Measurements from ENCODE around the gene ANKRD23. TPM values are rescaled to one million over a fixed set of nuclear protein-coding genes. Genes with fewer than 3 reads are reported as not detected.
"Not testable (repeated sequence)": the region's sequence is repeated elsewhere in the genome, so short reads cannot be mapped to it uniquely, and the experiment has no call there.

ANKRD23 gene
- total RNA-seq, 4 donors from 2014 or later: 3.0 to 8.2 (median 3.2) TPM

- peaks cover 6 to 7% of the 10 kb centered on the region in 2 donors for H3K36me3 ChIP-seq
- H3K4me3 ChIP-seq (replicated peaks in 1 of 3): no peak overlapping the region
- no peak overlapping the region for H3K27ac ChIP-seq
- no peaks in the 10 kb centered on the region for H3K4me1 ChIP-seq
- H3K9me3 ChIP-seq: no peaks in the 10 kb centered on the region
- TF ChIP-seq POLR2A (IDR thresholded peaks at IDR 0.05) (no peak), CTCF (IDR thresholded peaks at IDR 0.05) (no peak)
- no peak for DNase-seq
- intact Hi-C loops (cut with DNase I): loop anchor here (10.0 kb wide), 2 partner anchors 172 to 282 kb away; partner anchors contain the start of gene KANSL3
- no peaks in the 10 kb centered on the region for H3K27me3 ChIP-seq
- 87 to 88% methylated on average over 10 of the region's 10 CpGs for WGBS, 2 donors
These were observed 36.7 kb downstream of the ANKRD23 start for GRCh38 chr2:96807127-96807471.

GRCh38 chr2:96806468-96807126 is 37.2 kb downstream of the ANKRD23 start:
- no peak for TF ChIP-seq CTCF (IDR thresholded peaks at IDR 0.05)
- TF ChIP-seq POLR2A (IDR thresholded peaks at IDR 0.05): no peak
- intact Hi-C loops (cut with DNase I): loop anchor here (10.0 kb wide), 2 partner anchors 172 to 282 kb away; partner anchors contain the start of gene KANSL3
- Histone ChIP-seq H3K4me1 (no peaks in the 10 kb centered on the region), H3K4me3 (replicated peaks in 1 of 3) (no peak overlapping the region), H3K36me3 (peaks cover 6 to 7% of the 10 kb centered on the region in 2 donors), H3K27ac (no peak overlapping the region), H3K9me3 (no peaks in the 10 kb centered on the region), H3K27me3 (no peaks in the 10 kb centered on the region)
- WGBS, 2 donors: 84 to 85% methylated on average over 23 of the region's 23 CpGs
- DNase-seq: no peak

- H3K27me3 ChIP-seq; H3K36me3 ChIP-seq; H3K4me1 ChIP-seq; H3K4me3 ChIP-seq (replicated peaks in 1 of 3); H3K27ac ChIP-seq; DNase-seq; H3K9me3 ChIP-seq: not testable (repeated sequence)
- 91 to 95% methylated on average over 6 to 8 of the region's 20 CpGs for WGBS, 2 donors
- intact Hi-C loops (cut with DNase I): loop anchor here (10.0 kb wide), 2 partner anchors 171 to 281 kb away; partner anchors contain the start of gene KANSL3
These were observed 37.9 kb downstream of the ANKRD23 start for GRCh38 chr2:96805946-96806345.

- Histone ChIP-seq H3K4me3 (replicated peaks in 1 of 3) (no peak overlapping the region), H3K27me3 (no peaks in the 10 kb centered on the region), H3K4me1 (peaks cover 3 to 4% of the 10 kb centered on the region in 2 donors), H3K9me3 (no peaks in the 10 kb centered on the region), H3K27ac (no peak overlapping the region), H3K36me3 (peaks cover 4 to 6% of the 10 kb centered on the region in 2 donors)
- TF ChIP-seq POLR2A (IDR thresholded peaks at IDR 0.05) (no peak), CTCF (IDR thresholded peaks at IDR 0.05) (no peak)
- intact Hi-C loops (cut with DNase I): loop anchor here (10.0 kb wide), 2 partner anchors 170 to 280 kb away; partner anchors contain the start of gene KANSL3
- no peak for DNase-seq
These were observed 38.8 kb downstream of the ANKRD23 start for GRCh38 chr2:96804986-96805385.

GRCh38 chr2:96802721-96803120 is 41.1 kb downstream of the ANKRD23 start:
- 91 to 94% methylated on average over 7 of the region's 7 CpGs for WGBS, 2 donors
- Histone ChIP-seq H3K9me3 (no peaks in the 10 kb centered on the region), H3K27ac (no peak overlapping the region), H3K27me3 (no peaks in the 10 kb centered on the region), H3K4me3 (replicated peaks in 1 of 3) (no peak overlapping the region), H3K36me3 (no peaks in the 10 kb centered on the region), H3K4me1 (peaks cover 3 to 4% of the 10 kb centered on the region in 2 donors)
- intact Hi-C loops (cut with DNase I): loop anchor here (10.0 kb wide), 2 partner anchors 168 to 278 kb away; partner anchors contain the start of gene KANSL3
- TF ChIP-seq CTCF (IDR thresholded peaks at IDR 0.05) (no peak), POLR2A (IDR thresholded peaks at IDR 0.05) (no peak)
- DNase-seq: no peak
